Uterus (tissue), 4 donors: ENCODE data around the gene PCDHGA7. TPM values are rescaled to one million over a fixed set of nuclear protein-coding genes. Genes with fewer than 3 reads are reported as not detected.

Experiments
- DNase-seq, 2 donors: peaks; one replicate each; pipeline ENCODE4 v3.0.0-alpha.2; 2019 to 2020
- H3K27ac ChIP-seq, 2 donors: fragments of 200-600 bp; sonication (generic); 1 replicate in 1 of 2; 2 replicates in 1 of 2; pipeline ENCODE4 v1.5.1; 2016 to 2018
- H3K27me3 ChIP-seq, 2 donors: fragments of 200-600 bp; sonication (generic); one replicate each; pipeline ENCODE4 v1.5.1; 2018 to 2019; ENCODE audit warnings: control low read depth in 1 of 2
- H3K36me3 ChIP-seq, 2 donors: fragments of 200-600 bp; sonication (generic); one replicate each; pipeline ENCODE4 v1.5.1; 2019; ENCODE audit warnings: control low read depth in 1 of 2
- H3K4me1 ChIP-seq, 2 donors: fragments of 200-600 bp; sonication (generic); one replicate each; pipeline ENCODE4 v1.5.1; 2018 to 2019; ENCODE audit warnings: control low read depth in 1 of 2
- H3K4me3 ChIP-seq, 2 donors: fragments of 200-600 bp; sonication (generic); 1 replicate in 1 of 2; 2 replicates in 1 of 2; pipeline ENCODE4 v1.5.1; 2018 to 2019; ENCODE audit warnings: mild to moderate bottlenecking in 1 of 2
- H3K9me3 ChIP-seq, 2 donors: fragments of 200-600 bp; sonication (generic); one replicate each; pipeline ENCODE4 v1.5.1; 2019; ENCODE audit warnings: control low read depth in 1 of 2
- POLR2A ChIP-seq, 2 donors: fragments of 450-650 bp; IDR thresholded peaks; one replicate each; pipeline ENCODE4 v1.6.1; 2016; ENCODE audit warnings: antibody characterized with exemption in 2 of 2, mild to moderate bottlenecking in 1 of 2, moderate library complexity in 1 of 2
- intact Hi-C: fragments of 100-400 bp; cut with DNase I; formaldehyde crosslinking; loops from one replicate; pipeline ENCODE4 v1.15.1; 2023; ENCODE audit warnings: low total_unique reads
- total RNA-seq, 4 donors: library from RNA; depleted of rRNA in 3 of 4; stranded (reverse); fragments of >200 nt in 3 of 4; gene quantifications; one replicate each; pipeline versions ENCODE4 v1.1.0 to v1.2.4, GENCODE V29; 2014 to 2023
- TF ChIP-seq, protein P1 (sequence below), 4 experiments: fragments of 200-600 bp in 2 of 4; fragments of 450-650 bp in 2 of 4; sonication (generic) in 2 of 4; IDR thresholded peaks; one replicate each; pipeline ENCODE4 v1.5.1; 2016 to 2019; ENCODE audit warnings: antibody characterized with exemption in 4 of 4, mild to moderate bottlenecking in 2 of 4, moderate library complexity in 1 of 4
- donor health status: DM: yes; HTN: yes; CAD: no.

The PCDHGA7 gene
- total RNA-seq, 4 donors from 2014 or later = 10.0 to 14.1 (median 11.8) TPM

GRCh38 chr5:141354900-141355469, 27.6 kb upstream of the PCDHGA7 start, which contains the start of gene PCDHGA4:
PCDHGA4 (plus strand) TSS chr5:141355021; CDS start chr5:141355108, 87 bp downstream.
- peaks cover 0 to 74% of the 10 kb centered on the region in 2 donors for H3K9me3 ChIP-seq
- no peak for DNase-seq
- TF ChIP-seq POLR2A (IDR thresholded peaks at IDR 0.05) = no peak
- H3K27me3 ChIP-seq = no peaks in the 10 kb centered on the region
- peak within 1 kb of the TSS in 1 of 2 donors; percentile 13 for H3K4me3 ChIP-seq
- H3K36me3 ChIP-seq = no peaks in the 10 kb centered on the region
- no peaks in the 10 kb centered on the region for H3K4me1 ChIP-seq
- no peak within 1 kb of the TSS for H3K27ac ChIP-seq
- intact Hi-C loops = no loop called here

GRCh38 chr5:141355641-141356040, 26.9 kb upstream of the PCDHGA7 start:
- H3K4me1 ChIP-seq = no peaks in the 10 kb centered on the region
- H3K36me3 ChIP-seq = no peaks in the 10 kb centered on the region
- H3K27ac ChIP-seq = no peak overlapping the region
- no peak for TF ChIP-seq POLR2A (IDR thresholded peaks at IDR 0.05)
- TF ChIP-seq, protein P1, sequence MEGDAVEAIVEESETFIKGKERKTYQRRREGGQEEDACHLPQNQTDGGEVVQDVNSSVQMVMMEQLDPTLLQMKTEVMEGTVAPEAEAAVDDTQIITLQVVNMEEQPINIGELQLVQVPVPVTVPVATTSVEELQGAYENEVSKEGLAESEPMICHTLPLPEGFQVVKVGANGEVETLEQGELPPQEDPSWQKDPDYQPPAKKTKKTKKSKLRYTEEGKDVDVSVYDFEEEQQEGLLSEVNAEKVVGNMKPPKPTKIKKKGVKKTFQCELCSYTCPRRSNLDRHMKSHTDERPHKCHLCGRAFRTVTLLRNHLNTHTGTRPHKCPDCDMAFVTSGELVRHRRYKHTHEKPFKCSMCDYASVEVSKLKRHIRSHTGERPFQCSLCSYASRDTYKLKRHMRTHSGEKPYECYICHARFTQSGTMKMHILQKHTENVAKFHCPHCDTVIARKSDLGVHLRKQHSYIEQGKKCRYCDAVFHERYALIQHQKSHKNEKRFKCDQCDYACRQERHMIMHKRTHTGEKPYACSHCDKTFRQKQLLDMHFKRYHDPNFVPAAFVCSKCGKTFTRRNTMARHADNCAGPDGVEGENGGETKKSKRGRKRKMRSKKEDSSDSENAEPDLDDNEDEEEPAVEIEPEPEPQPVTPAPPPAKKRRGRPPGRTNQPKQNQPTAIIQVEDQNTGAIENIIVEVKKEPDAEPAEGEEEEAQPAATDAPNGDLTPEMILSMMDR (IDR thresholded peaks at IDR 0.05) = no peak
- no peak for DNase-seq
- intact Hi-C loops = no loop called here
- H3K9me3 ChIP-seq = peaks cover 0 to 80% of the 10 kb centered on the region in 2 donors
- no peak overlapping the region for H3K4me3 ChIP-seq
- no peaks in the 10 kb centered on the region for H3K27me3 ChIP-seq

DNA sequence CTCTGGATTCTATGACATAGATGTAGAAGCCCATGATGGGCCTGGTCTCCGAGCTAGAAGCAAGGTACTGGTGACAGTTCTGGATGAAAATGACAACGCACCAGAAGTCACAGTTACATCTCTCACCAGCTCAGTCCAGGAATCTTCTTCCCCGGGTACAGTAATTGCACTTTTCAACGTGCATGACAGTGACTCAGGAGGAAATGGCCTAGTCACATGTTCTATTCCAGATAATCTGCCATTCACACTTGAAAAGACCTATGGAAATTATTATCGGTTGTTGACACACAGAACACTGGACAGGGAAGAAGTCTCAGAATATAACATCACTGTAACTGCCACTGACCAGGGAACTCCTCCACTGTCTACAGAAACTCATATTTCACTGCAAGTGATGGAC, 26.4 kb upstream of the PCDHGA7 start:
- Histone ChIP-seq H3K27me3 (no peaks in the 10 kb centered on the region), H3K27ac (no peak overlapping the region), H3K4me3 (no peak overlapping the region), H3K9me3 (peaks cover 0 to 80% of the 10 kb centered on the region in 2 donors), H3K4me1 (no peaks in the 10 kb centered on the region), H3K36me3 (no peaks in the 10 kb centered on the region)
- TF ChIP-seq, protein P1 (IDR thresholded peaks at IDR 0.05) = no peak
- no peak for TF ChIP-seq POLR2A (IDR thresholded peaks at IDR 0.05)
- intact Hi-C loops = no loop called here
- no peak for DNase-seq

DNA sequence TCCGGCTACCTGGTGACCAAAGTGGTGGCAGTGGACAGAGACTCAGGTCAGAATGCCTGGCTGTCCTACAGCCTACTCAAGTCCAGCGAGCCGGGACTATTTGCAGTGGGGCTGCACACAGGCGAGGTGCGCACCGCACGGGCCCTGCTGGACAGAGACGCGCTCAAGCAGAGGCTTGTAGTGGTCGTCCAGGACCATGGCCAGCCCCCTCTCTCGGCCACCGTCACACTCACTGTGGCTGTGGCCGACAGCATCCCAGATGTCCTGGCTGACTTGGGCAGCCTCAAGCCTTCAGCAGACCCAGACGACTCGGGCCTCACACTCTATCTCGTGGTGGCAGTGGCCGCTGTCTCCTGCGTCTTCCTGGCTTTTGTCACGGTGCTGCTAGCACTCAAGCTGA, 25.6 kb upstream of the PCDHGA7 start:
- Histone ChIP-seq H3K4me1 (no peaks in the 10 kb centered on the region), H3K36me3 (no peaks in the 10 kb centered on the region), H3K27ac (no peak overlapping the region), H3K27me3 (no peaks in the 10 kb centered on the region), H3K9me3 (peaks cover 0 to 79% of the 10 kb centered on the region in 2 donors), H3K4me3 (no peak overlapping the region)
- no peak for DNase-seq
- TF ChIP-seq, protein P1 (IDR thresholded peaks at IDR 0.05) = no peak
- TF ChIP-seq POLR2A (IDR thresholded peaks at IDR 0.05) = no peak
- intact Hi-C loops = no loop called here

GRCh38 chr5:141359790-141360426, 22.6 kb upstream of the PCDHGA7 start, which contains the start of gene PCDHGB2:
PCDHGB2 (plus strand) TSS chr5:141359994; CDS start chr5:141360136, 142 bp downstream.
- intact Hi-C loops = no loop called here
- no peak for DNase-seq
- H3K27ac ChIP-seq = no peak within 1 kb of the TSS
- TF ChIP-seq, protein P1 (IDR thresholded peaks at IDR 0.05) = peak in 1 of 4 experiments; percentile 17
- TF ChIP-seq POLR2A (IDR thresholded peaks at IDR 0.05) = no peak
- H3K36me3 ChIP-seq = no peaks in the 10 kb centered on the region
- H3K27me3 ChIP-seq = no peaks in the 10 kb centered on the region
- no peaks in the 10 kb centered on the region for H3K4me1 ChIP-seq
- H3K4me3 ChIP-seq = peak within 1 kb of the TSS in 1 of 2 donors; percentile 1
- peaks cover 0 to 88% of the 10 kb centered on the region in 2 donors for H3K9me3 ChIP-seq
